Measurements from ENCODE around the gene HOXD10. TPM values are rescaled to one million over a fixed set of nuclear protein-coding genes. Genes with fewer than 3 reads are reported as not detected.

Gene HOXD10
- total and polyA plus RNA-seq, 2 experiments from 2014 or later, result not detected

DNA sequence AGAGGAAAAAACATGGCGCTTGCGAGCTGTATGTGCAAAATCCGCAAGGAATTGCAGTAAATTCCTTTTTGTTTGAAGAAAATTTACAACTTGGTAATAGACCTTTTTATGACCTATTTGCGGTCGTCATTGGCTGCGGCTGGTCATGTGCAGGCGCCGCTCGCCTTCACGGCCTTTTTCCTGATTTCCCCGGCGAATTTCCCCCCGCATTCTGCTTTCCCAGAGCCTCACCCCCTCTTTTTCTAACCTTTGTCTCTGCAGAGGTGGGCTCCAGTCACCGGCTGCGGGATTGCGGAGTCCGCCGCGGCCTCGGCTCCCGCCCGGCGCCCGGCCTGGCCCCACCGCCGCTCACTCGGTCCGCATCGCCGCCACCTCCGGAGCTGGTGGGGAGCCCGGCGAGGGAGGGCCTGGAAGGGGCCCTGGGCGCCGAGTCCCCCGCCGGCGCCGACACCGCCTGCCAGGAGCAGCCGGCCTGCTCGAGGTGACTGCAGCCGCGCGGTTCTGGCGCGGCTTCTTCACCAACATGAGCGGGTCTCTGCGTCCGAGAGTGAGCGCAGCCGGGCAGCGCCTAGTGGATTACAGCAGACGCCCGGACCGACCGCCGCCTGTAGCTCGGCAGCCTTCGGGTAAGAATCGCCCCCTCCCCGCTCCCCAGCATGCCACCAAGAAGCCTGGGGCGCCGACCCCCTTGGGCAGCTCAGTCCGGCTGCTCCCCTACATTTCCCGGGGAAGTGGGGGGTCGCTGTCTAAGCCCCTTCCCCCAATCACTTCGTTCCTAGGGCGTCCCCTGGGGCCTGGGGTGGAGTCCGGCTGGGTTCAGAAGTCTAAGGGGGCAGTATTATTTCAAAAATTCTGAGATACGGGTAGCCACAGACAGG, 20.0 kb downstream of the HOXD10 start:
- peak; percentile 18 for ATAC-seq

More for the DNA sequence above, 20.0 kb downstream of the HOXD10 start:
- H3K27me3 Mint-ChIP-seq (ENCODE audit: insufficient read depth, low read depth, poor library complexity), result peaks cover 98% of the 10 kb centered on the region
- H3K9me3 Mint-ChIP-seq, result peaks cover 3% of the 10 kb centered on the region; the same call in 1 of the 3 replicates
- H3K4me3 ChIP-seq, result peak overlapping the region; percentile 58
- H3K27me3 ChIP-seq (ENCODE audit: insufficient read depth), result peaks cover 100% of the 10 kb centered on the region
- H3K27ac Mint-ChIP-seq, result no peak overlapping the region
- H3K4me3 Mint-ChIP-seq, result peak overlapping the region; percentile 67
- peaks cover 24% of the 10 kb centered on the region for H3K4me1 Mint-ChIP-seq
- peak overlapping the region; percentile 92 for H2AFZ ChIP-seq
- H3K4me2 ChIP-seq, result peak overlapping the region; percentile 83
- H3K36me3 ChIP-seq (ENCODE audit: insufficient read depth), result no peaks in the 10 kb centered on the region
- no peaks in the 10 kb centered on the region; the same call in 2 of the 3 replicates for H3K36me3 Mint-ChIP-seq (ENCODE audit: low read depth)
- H4K20me1 ChIP-seq (replicated peaks; ENCODE audit: insufficient read depth), result peaks cover 67% of the 10 kb centered on the region
- peak; percentile 66 for DNase-seq (ENCODE audit: low spot score)
- H3F3A ChIP-seq (replicated peaks; ENCODE audit: low read depth), result peaks cover 60% of the 10 kb centered on the region
- H3K79me2 ChIP-seq (replicated peaks; ENCODE audit: insufficient read depth), result no peaks in the 10 kb centered on the region
- H3K27ac ChIP-seq (ENCODE audit: low read depth), result no peak overlapping the region
- TF ChIP-seq JUNB (IDR thresholded peaks at IDR 0.05; ENCODE audit: unreplicated experiment) (no peak), ETS1 (IDR thresholded peaks at IDR 0.05) (no peak), STAT1 (IDR thresholded peaks at IDR 0.05; ENCODE audit: unreplicated experiment) (no peak), CREB1 (CRISPR knock-in tag; IDR thresholded peaks at IDR 0.05; ENCODE audit: low read depth) (no peak), ZNF114 (CRISPR knock-in tag; IDR thresholded peaks at IDR 0.05) (no peak), POLR2AphosphoS5 (IDR thresholded peaks at IDR 0.05; ENCODE audit: low read depth) (no peak), CTCF (conservative IDR thresholded peaks at IDR 0.05; ENCODE audit: low read depth in 2 of 2) (no peak), NANOG (IDR thresholded peaks at IDR 0.05; ENCODE audit: borderline replicate concordance) (no peak), ZNF331 (CRISPR knock-in tag; IDR thresholded peaks at IDR 0.05; ENCODE audit: low read depth) (no peak), EZH2phosphoT487 (IDR thresholded peaks at IDR 0.05; ENCODE audit: unreplicated experiment) (peak; percentile 85), EZH2 (IDR thresholded peaks at IDR 0.05; ENCODE audit: low read depth, unreplicated experiment) (peak; percentile 89)
- TF ChIP-seq, protein P1, sequence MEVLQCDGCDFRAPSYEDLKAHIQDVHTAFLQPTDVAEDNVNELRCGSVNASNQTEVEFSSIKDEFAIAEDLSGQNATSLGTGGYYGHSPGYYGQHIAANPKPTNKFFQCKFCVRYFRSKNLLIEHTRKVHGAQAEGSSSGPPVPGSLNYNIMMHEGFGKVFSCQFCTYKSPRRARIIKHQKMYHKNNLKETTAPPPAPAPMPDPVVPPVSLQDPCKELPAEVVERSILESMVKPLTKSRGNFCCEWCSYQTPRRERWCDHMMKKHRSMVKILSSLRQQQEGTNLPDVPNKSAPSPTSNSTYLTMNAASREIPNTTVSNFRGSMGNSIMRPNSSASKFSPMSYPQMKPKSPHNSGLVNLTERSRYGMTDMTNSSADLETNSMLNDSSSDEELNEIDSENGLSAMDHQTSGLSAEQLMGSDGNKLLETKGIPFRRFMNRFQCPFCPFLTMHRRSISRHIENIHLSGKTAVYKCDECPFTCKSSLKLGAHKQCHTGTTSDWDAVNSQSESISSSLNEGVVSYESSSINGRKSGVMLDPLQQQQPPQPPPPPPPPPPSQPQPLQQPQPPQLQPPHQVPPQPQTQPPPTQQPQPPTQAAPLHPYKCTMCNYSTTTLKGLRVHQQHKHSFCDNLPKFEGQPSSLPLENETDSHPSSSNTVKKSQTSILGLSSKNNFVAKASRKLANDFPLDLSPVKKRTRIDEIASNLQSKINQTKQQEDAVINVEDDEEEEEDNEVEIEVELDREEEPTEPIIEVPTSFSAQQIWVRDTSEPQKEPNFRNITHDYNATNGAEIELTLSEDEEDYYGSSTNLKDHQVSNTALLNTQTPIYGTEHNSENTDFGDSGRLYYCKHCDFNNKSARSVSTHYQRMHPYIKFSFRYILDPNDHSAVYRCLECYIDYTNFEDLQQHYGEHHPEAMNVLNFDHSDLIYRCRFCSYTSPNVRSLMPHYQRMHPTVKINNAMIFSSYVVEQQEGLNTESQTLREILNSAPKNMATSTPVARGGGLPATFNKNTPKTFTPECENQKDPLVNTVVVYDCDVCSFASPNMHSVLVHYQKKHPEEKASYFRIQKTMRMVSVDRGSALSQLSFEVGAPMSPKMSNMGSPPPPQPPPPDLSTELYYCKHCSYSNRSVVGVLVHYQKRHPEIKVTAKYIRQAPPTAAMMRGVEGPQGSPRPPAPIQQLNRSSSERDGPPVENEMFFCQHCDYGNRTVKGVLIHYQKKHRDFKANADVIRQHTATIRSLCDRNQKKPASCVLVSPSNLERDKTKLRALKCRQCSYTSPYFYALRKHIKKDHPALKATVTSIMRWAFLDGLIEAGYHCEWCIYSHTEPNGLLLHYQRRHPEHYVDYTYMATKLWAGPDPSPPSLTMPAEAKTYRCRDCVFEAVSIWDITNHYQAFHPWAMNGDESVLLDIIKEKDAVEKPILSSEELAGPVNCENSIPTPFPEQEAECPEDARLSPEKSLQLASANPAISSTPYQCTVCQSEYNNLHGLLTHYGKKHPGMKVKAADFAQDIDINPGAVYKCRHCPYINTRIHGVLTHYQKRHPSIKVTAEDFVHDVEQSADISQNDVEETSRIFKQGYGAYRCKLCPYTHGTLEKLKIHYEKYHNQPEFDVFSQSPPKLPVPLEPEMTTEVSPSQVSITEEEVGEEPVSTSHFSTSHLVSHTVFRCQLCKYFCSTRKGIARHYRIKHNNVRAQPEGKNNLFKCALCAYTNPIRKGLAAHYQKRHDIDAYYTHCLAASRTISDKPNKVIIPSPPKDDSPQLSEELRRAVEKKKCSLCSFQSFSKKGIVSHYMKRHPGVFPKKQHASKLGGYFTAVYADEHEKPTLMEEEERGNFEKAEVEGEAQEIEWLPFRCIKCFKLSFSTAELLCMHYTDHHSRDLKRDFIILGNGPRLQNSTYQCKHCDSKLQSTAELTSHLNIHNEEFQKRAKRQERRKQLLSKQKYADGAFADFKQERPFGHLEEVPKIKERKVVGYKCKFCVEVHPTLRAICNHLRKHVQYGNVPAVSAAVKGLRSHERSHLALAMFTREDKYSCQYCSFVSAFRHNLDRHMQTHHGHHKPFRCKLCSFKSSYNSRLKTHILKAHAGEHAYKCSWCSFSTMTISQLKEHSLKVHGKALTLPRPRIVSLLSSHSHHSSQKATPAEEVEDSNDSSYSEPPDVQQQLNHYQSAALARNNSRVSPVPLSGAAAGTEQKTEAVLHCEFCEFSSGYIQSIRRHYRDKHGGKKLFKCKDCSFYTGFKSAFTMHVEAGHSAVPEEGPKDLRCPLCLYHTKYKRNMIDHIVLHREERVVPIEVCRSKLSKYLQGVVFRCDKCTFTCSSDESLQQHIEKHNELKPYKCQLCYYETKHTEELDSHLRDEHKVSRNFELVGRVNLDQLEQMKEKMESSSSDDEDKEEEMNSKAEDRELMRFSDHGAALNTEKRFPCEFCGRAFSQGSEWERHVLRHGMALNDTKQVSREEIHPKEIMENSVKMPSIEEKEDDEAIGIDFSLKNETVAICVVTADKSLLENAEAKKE (CRISPR knock-in tag; IDR thresholded peaks at IDR 0.05), result no peak
- TF ChIP-seq, protein P2, sequence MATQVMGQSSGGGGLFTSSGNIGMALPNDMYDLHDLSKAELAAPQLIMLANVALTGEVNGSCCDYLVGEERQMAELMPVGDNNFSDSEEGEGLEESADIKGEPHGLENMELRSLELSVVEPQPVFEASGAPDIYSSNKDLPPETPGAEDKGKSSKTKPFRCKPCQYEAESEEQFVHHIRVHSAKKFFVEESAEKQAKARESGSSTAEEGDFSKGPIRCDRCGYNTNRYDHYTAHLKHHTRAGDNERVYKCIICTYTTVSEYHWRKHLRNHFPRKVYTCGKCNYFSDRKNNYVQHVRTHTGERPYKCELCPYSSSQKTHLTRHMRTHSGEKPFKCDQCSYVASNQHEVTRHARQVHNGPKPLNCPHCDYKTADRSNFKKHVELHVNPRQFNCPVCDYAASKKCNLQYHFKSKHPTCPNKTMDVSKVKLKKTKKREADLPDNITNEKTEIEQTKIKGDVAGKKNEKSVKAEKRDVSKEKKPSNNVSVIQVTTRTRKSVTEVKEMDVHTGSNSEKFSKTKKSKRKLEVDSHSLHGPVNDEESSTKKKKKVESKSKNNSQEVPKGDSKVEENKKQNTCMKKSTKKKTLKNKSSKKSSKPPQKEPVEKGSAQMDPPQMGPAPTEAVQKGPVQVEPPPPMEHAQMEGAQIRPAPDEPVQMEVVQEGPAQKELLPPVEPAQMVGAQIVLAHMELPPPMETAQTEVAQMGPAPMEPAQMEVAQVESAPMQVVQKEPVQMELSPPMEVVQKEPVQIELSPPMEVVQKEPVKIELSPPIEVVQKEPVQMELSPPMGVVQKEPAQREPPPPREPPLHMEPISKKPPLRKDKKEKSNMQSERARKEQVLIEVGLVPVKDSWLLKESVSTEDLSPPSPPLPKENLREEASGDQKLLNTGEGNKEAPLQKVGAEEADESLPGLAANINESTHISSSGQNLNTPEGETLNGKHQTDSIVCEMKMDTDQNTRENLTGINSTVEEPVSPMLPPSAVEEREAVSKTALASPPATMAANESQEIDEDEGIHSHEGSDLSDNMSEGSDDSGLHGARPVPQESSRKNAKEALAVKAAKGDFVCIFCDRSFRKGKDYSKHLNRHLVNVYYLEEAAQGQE (IDR thresholded peaks at IDR 0.05; ENCODE audit: unreplicated experiment), result no peak
- H3K4me1 ChIP-seq (ENCODE audit: insufficient read depth), result peaks cover 42% of the 10 kb centered on the region
- no peaks in the 10 kb centered on the region for H3K9me2 ChIP-seq (ENCODE audit: insufficient read depth)

Measured in GM23338 (cell line).